Stomach (tissue), 9 donors: ENCODE results near the gene METRNL. TPM values are rescaled to one million over a fixed set of nuclear protein-coding genes. Genes with fewer than 3 reads are reported as not detected.
A peak's percentile ranks its signal among the peaks of the same experiment; 100 is the strongest.

Experiments
- DNase-seq, 2 donors: peaks; one replicate each; pipeline versions ENCODE4 v3.0.0 to v3.0.0-alpha.2; 2013 to 2019
- H3K27ac ChIP-seq, 5 donors: fragments of 200-600 bp in 4 of 5; sonication (generic) in 4 of 5; one replicate each; pipeline ENCODE4 v1.5.1; 2013 to 2019; ENCODE audit warnings: mild to moderate bottlenecking in 1 of 5, moderate library complexity in 1 of 5
- H3K27me3 ChIP-seq, 3 donors: fragments of 200-600 bp; sonication (generic); one replicate each; pipeline ENCODE4 v1.5.1; 2017 to 2019; ENCODE audit warnings: mixed run types in 1 of 3
- H3K36me3 ChIP-seq, 4 donors: fragments of 200-600 bp; sonication (generic); 1 replicate in 3 of 4; 2 replicates in 1 of 4; pipeline ENCODE4 v1.5.1; 2016 to 2019
- H3K4me1 ChIP-seq, 4 donors: fragments of 200-600 bp; sonication (generic); one replicate each; pipeline ENCODE4 v1.5.1; 2016 to 2019
- H3K4me3 ChIP-seq, 4 donors: fragments of 200-600 bp; sonication (generic) in 3 of 4; one replicate each; pipeline ENCODE4 v1.5.1; 2016 to 2019; ENCODE audit warnings: mild to moderate bottlenecking in 1 of 4
- H3K9me3 ChIP-seq, 4 donors: fragments of 200-600 bp; sonication (generic); one replicate each; pipeline ENCODE4 v1.5.1; 2016 to 2019
- EP300 ChIP-seq: sonication (generic); formaldehyde crosslinking; IDR thresholded peaks from one replicate; pipeline ENCODE4 v1.6.1; 2017; ENCODE audit warnings: antibody characterized with exemption
- POLR2A ChIP-seq, 4 donors: fragments of 450-650 bp; IDR thresholded peaks; one replicate each; pipeline ENCODE4 v1.6.1; 2016; ENCODE audit warnings: antibody characterized with exemption in 4 of 4, control low read depth in 2 of 4, mild to moderate bottlenecking in 1 of 4, moderate library complexity in 1 of 4
- POLR2AphosphoS5 ChIP-seq, 3 donors: sonication (generic); formaldehyde crosslinking; IDR thresholded peaks; one replicate each; pipeline ENCODE4 v1.6.1; 2016; ENCODE audit warnings: antibody characterized with exemption in 3 of 3
- WGBS, 5 donors: extraction: QIAGEN DNeasy Blood & Tissue Kit in 3 of 5; methylation state at CpG; one replicate each; pipeline versions ENCODE4 v1.1.5 to v1.1.7; 2013 to 2018; 5-methylcytosine and 5-hydroxymethylcytosine counted together
- intact Hi-C: fragments of 100-400 bp; cut with DNase I; formaldehyde crosslinking; loops from one replicate; pipeline ENCODE4 v1.15.1; 2023; ENCODE audit warnings: low total_unique reads
- polyA plus RNA-seq, 3 donors: library from polyadenylated mRNA; stranded (reverse); fragments of 200-250 nt; gene quantifications; one replicate each; pipeline ENCODE4 v1.2.3, GENCODE V29; 2013
- total RNA-seq, 5 donors: library from RNA; depleted of rRNA; stranded (reverse); fragments of >200 nt; gene quantifications; one replicate each; pipeline versions ENCODE4 v1.1.0 to v1.2.3, GENCODE V29; 2014 to 2016
- TF ChIP-seq, protein P1 (sequence below), 7 experiments: fragments of 450-650 bp in 4 of 7; fragments of 200-600 bp in 3 of 7; sonication (generic) in 3 of 7; IDR thresholded peaks; one replicate each; pipeline ENCODE4 v1.5.1; 2016 to 2019; ENCODE audit warnings: antibody characterized with exemption in 7 of 7, control low read depth in 2 of 7, mild to moderate bottlenecking in 1 of 7
- donor health status: healthy with polysubstance abuse.
- donor health status: Bipolar disorder and iron deficiency.
- donor health status: healthy.

METRNL gene
- total and polyA plus RNA-seq, 8 donors = 25.7 to 452 (median 42.5) TPM

DNA sequence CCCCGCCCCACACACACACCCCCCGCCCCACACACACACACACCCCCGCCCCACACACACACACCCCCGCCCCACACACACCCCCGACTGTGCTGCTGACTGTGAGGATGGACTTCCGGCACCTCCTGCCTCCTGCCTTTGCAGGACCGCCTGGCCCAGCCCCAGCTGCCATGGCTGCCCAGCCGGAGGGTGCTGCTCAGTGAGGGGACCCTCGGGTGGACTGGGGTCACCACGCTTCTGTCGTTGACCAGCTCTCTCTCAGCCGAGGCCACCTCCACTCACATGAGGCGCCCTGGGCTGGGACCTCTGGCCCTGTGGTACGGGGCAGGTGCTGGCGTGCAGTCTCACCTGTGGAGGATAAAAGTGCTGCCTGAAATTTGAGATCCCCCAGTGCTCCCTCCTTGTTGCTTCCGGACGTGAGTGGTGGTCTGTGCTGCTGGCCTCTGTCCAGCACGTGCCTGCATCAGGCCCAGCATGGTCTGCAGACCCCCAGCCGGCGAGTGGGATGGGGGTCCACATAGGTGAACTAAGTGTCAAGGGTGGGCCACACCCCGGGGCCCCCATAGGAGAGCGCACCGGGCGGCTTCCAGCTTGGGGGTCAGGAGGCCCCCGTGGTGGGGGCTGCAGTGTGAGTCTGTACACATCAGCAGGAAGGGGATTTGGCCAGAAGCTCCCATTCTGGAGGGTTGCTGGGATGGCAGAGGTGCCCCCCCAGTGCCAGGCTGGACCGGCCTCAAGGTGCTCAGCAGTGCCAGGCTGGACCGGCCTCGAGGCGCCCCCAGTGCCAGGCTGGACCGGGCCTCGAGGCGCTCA, 11.2 kb downstream of the METRNL start:
- peak overlapping the region; percentile 82 to 95 (median 88) for H3K27ac ChIP-seq
- no peaks in the 10 kb centered on the region for H3K9me3 ChIP-seq
- DNase-seq = no peak
- H3K27me3 ChIP-seq = no peaks in the 10 kb centered on the region
- peaks cover 39 to 72% (median 56%) of the 10 kb centered on the region in 4 donors for H3K4me1 ChIP-seq
- intact Hi-C loops = no loop called here
- WGBS, 5 donors = 39 to 76% (median 51%) methylated on average over 5 to 32 of the region's 32 CpGs
- peaks cover 32 to 77% (median 48%) of the 10 kb centered on the region in 4 donors for H3K36me3 ChIP-seq
- no peak for TF ChIP-seq POLR2AphosphoS5 (IDR thresholded peaks at IDR 0.05)
- TF ChIP-seq POLR2A (IDR thresholded peaks at IDR 0.05) = no peak
- TF ChIP-seq, protein P1, sequence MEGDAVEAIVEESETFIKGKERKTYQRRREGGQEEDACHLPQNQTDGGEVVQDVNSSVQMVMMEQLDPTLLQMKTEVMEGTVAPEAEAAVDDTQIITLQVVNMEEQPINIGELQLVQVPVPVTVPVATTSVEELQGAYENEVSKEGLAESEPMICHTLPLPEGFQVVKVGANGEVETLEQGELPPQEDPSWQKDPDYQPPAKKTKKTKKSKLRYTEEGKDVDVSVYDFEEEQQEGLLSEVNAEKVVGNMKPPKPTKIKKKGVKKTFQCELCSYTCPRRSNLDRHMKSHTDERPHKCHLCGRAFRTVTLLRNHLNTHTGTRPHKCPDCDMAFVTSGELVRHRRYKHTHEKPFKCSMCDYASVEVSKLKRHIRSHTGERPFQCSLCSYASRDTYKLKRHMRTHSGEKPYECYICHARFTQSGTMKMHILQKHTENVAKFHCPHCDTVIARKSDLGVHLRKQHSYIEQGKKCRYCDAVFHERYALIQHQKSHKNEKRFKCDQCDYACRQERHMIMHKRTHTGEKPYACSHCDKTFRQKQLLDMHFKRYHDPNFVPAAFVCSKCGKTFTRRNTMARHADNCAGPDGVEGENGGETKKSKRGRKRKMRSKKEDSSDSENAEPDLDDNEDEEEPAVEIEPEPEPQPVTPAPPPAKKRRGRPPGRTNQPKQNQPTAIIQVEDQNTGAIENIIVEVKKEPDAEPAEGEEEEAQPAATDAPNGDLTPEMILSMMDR (IDR thresholded peaks at IDR 0.05) = no peak
- no peak overlapping the region for H3K4me3 ChIP-seq

GRCh38 chr17:83091257-83092141, 12.1 kb downstream of the METRNL start:
- peak; percentile 89 to 95 for DNase-seq
- Histone ChIP-seq H3K4me3 (peak overlapping the region in 1 of 4 donors; percentile 35), H3K27ac (peak overlapping the region; percentile 82 to 95 (median 88))

DNA sequence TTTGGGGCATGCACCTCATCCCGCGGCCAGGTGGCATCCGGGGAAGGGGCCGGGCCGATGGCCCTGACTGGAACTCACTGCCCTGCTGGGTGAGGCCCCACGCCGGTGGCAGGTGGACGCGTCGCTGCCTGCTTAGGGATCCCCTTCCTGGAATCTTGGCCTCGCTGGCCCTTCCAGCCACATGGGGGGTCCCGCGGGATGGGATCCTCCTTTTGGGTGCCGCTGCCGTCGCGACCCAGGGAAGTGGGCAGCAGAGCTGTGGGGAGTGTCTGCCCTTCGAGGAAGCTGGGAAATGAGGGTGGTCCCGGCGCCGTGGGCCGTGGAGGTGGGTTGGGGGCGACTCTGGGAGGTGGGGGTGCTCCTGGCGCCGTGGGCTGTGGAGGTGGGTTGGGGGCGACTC, 12.8 kb downstream of the METRNL start:
- Histone ChIP-seq H3K4me1 (peaks cover 30 to 69% (median 48%) of the 10 kb centered on the region in 4 donors), H3K4me3 (peak overlapping the region in 1 of 4 donors; percentile 35), H3K36me3 (peaks cover 36 to 72% (median 47%) of the 10 kb centered on the region in 4 donors), H3K9me3 (no peaks in the 10 kb centered on the region), H3K27ac (peak overlapping the region; percentile 82 to 95 (median 88)), H3K27me3 (no peaks in the 10 kb centered on the region)
- TF ChIP-seq EP300 (no peak), POLR2AphosphoS5 (IDR thresholded peaks at IDR 0.05) (no peak), POLR2A (IDR thresholded peaks at IDR 0.05) (no peak)
- TF ChIP-seq, protein P1 (IDR thresholded peaks at IDR 0.05) = no peak
- intact Hi-C loops = no loop called here
- no peak for DNase-seq
- WGBS, 5 donors = 47 to 72% (median 60%) methylated on average over 6 to 26 of the region's 26 CpGs

More at GRCh38 chr17:83091257-83092141, 12.1 kb downstream of the METRNL start:
- Histone ChIP-seq H3K36me3 (peaks cover 36 to 77% (median 49%) of the 10 kb centered on the region in 4 donors), H3K4me1 (peaks cover 31 to 70% (median 48%) of the 10 kb centered on the region in 4 donors), H3K27me3 (no peaks in the 10 kb centered on the region), H3K9me3 (no peaks in the 10 kb centered on the region)
- TF ChIP-seq POLR2A (IDR thresholded peaks at IDR 0.05) (no peak), POLR2AphosphoS5 (IDR thresholded peaks at IDR 0.05) (peak in 2 of 3 donors; percentile 26 to 43)
- intact Hi-C loops = no loop called here
- 36 to 61% (median 42%) methylated on average over 23 to 35 of the region's 35 CpGs for WGBS, 5 donors

GRCh38 chr17:83092931-83093330, 13.5 kb downstream of the METRNL start:
- peaks cover 29 to 64% (median 42%) of the 10 kb centered on the region in 4 donors for H3K36me3 ChIP-seq
- WGBS, 5 donors = 64 to 85% (median 77%) methylated on average over 17 to 22 of the region's 22 CpGs
- H3K27ac ChIP-seq = peak overlapping the region in 4 of 5 donors; percentile 82 to 95 (median 89)
- no peak for TF ChIP-seq EP300
- no peak for TF ChIP-seq POLR2AphosphoS5 (IDR thresholded peaks at IDR 0.05)
- TF ChIP-seq, protein P1 (IDR thresholded peaks at IDR 0.05) = no peak
- TF ChIP-seq POLR2A (IDR thresholded peaks at IDR 0.05) = no peak
- DNase-seq = no peak
- H3K4me1 ChIP-seq = peaks cover 33 to 69% (median 51%) of the 10 kb centered on the region in 4 donors
- H3K9me3 ChIP-seq = no peaks in the 10 kb centered on the region
- peaks cover 0 to 7% (median 0%) of the 10 kb centered on the region in 3 donors for H3K27me3 ChIP-seq
- intact Hi-C loops = no loop called here
- H3K4me3 ChIP-seq = peak overlapping the region in 1 of 4 donors; percentile 35
